Measurements from ENCODE around the gene EMC9.

- TF ChIP-seq POLR2AphosphoS5 (IDR thresholded peaks at IDR 0.05): no peak
- TF ChIP-seq CTCF (IDR thresholded peaks at IDR 0.05): no peak
- no peak for TF ChIP-seq POLR2A (IDR thresholded peaks at IDR 0.05)
Measured at GRCh38 chr14:24133735-24134134, 7.7 kb downstream of the EMC9 start.

All from gastroesophageal sphincter (tissue), 3 donors.